ENCODE measurements around the gene JAZF1. TPM values are rescaled to one million over a fixed set of nuclear protein-coding genes. Genes with fewer than 3 reads are reported as not detected.
A peak's percentile ranks its signal among the peaks of the same experiment; 100 is the strongest.

JAZF1 gene
- total and polyA plus RNA-seq, 9 of the 15 experiments (the other 6 are each of a cell fraction or from before 2014, with no cell fraction given) = 0.04 to 0.64 (median 0.11) TPM; not detected in 3

DNA sequence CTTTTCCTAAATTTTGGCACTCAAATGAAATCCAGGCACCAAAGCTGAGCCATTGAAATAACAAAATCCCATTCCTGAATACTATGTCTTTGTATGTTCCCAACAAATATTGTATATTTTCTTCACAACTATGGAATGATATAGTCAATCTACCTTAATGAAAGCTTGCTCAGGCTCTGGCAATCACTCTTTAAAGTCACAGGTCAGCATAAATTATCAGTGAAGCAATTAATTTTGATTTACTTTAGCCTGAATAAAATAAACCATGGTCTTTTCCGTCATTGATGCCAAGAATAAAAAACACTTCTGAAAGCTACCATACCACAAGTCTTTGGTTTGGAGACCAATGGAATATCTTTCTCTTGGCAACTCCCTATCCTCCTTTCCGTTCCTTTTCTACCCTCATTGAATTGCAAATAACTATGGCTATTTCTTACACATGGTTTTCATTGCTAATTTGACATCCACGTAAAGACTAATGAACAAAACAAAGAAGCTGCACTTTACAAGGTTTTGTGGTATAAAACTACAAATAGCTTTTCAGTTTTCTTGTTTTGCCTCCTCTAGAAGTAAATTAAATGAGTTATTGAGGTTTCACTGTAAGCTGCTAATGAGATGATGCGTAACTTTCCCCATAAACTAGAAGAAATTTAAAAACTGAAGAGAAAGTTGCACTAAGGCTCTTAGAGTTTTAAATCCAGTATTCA lies 274.1 kb downstream of the JAZF1 start (continued):
- TF ChIP-seq FOXK1 (CRISPR knock-in tag; IDR thresholded peaks at IDR 0.05; ENCODE audit: borderline replicate concordance) = no peak
- peak; percentile 46; the same call in 1 of the 2 replicates for TF ChIP-seq ZNF316 (IDR thresholded peaks at IDR 0.05)
- TF ChIP-seq ZFP36 (IDR thresholded peaks at IDR 0.05; ENCODE audit: low read depth, low read length, partially characterized antibody) = no peak

DNA sequence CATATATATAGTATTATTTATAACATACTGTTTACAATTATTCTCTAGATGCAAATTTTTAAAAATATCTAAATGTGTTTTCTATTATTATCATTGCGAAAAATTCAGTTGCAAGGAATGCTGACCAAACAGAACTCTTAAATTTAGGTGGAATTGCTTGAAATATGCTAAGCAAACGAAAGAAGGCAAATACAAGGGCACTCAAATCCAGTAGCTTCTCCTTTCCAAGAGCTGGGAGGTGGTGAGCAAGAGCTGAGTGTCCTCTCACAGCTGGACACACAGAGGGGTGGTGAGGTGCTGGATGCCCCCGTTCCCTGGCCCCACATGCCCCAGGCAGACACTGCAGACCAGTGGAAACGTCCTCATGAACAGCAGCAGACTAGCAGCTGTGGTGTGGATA lies 274.6 kb downstream of the JAZF1 start:
- 0% methylated on average over 4 of the region's 4 CpGs for WGBS (ENCODE audit: insufficient coverage, low coverage, missing lambda C conversion rate)
- Histone ChIP-seq H4K20me1 (replicated peaks; ENCODE audit: control insufficient read depth, insufficient read depth, low read length) (peaks cover 3% of the 10 kb centered on the region; the same call in 1 of the 2 replicates), H3K9me1 (ENCODE audit: control insufficient read depth, insufficient read depth, low read length) (no peaks in the 10 kb centered on the region), H3K79me2 (ENCODE audit: control insufficient read depth, insufficient read depth, low read length) (no peaks in the 10 kb centered on the region), H3K36me3 (ENCODE audit: control insufficient read depth, insufficient read depth, low read length) (no peaks in the 10 kb centered on the region), H3K9me3 (replicated peaks; ENCODE audit: control insufficient read depth, insufficient read depth, low read depth, low read length) (no peaks in the 10 kb centered on the region), H3K4me3 (no peak overlapping the region), H2AFZ (ENCODE audit: low read depth, low read length) (no peak overlapping the region), H3K27me3 (ENCODE audit: control insufficient read depth in 2 of 2, insufficient read depth in 2 of 2, low read length in 2 of 2) (peaks cover 13 to 30% of the 10 kb centered on the region in 2 experiments), H3K9ac (ENCODE audit: insufficient read depth in 1 of 2, low read depth in 2 of 2, low read length in 2 of 2) (0 out of 4 replicates have a peak overlapping the region, but pooled peaks of 1 of the 2 experiments have one; percentile 50), H3K27ac (ENCODE audit: extremely low read depth, low read depth, low read length) (no peak overlapping the region), H3K4me1 (replicated peaks in 1 of 2; ENCODE audit: control insufficient read depth in 2 of 2, insufficient read depth in 2 of 2, low read length in 2 of 2) (no peaks in the 10 kb centered on the region), H3K4me2 (ENCODE audit: insufficient read depth, low read length) (no peak overlapping the region)
- ChIA-PET CTCF (ENCODE audit: low intra/inter-chr PET ratio) (no interaction called here), POLR2A (no interaction called here)
- intact Hi-C loops (cut with micrococcal nuclease) (loop anchor here (10.0 kb wide), 1 partner anchor 921 kb away; no protein-coding TSS in a partner anchor), in situ Hi-C loops (cut with MboI) (no loop called here)
- FAIRE-seq (no peak), DNase-seq (ENCODE audit: extremely low read depth in 1 of 4, low spot score in 3 of 4) (no peak), ATAC-seq (no peak)
- BruUV-seq (replicated peaks) = no TSS peak
- TF ChIP-seq RNF2 (IDR thresholded peaks at IDR 0.05) (peak; percentile 21; the same call in 1 of the 2 replicates), CBX8 (IDR thresholded peaks at IDR 0.05; ENCODE audit: borderline replicate concordance, extremely low read depth, low read depth, low read length, poor library complexity, severe bottlenecking) (peak; percentile 87), ZNF316 (IDR thresholded peaks at IDR 0.05) (0 out of 2 replicates have a peak, but pooled peaks have one; percentile 3), ZNF224 (CRISPR knock-in tag; IDR thresholded peaks at IDR 0.05) (no peak)

Measured in K562 (cell line).